ENCODE results near the gene CHD6.

The CHD6 gene

GRCh38 chr20:41507436-41507835 is 110.7 kb downstream of the CHD6 start:
- DNase-seq (ENCODE audit: low spot score): no peak

GRCh38 chr20:41506192-41506915 is 111.8 kb downstream of the CHD6 start:
- DNase-seq (ENCODE audit: low spot score): no peak

GRCh38 chr20:41505184-41505583 is 113.0 kb downstream of the CHD6 start:
- no peak for DNase-seq (ENCODE audit: low spot score)

GRCh38 chr20:41501376-41501775 is 116.8 kb downstream of the CHD6 start:
- DNase-seq (ENCODE audit: low spot score): no peak

GRCh38 chr20:41499961-41500725 is 118.0 kb downstream of the CHD6 start:
- DNase-seq (ENCODE audit: low spot score): no peak

- no peak for DNase-seq (ENCODE audit: low spot score)
These were observed 119.1 kb downstream of the CHD6 start for GRCh38 chr20:41499064-41499463.

- peak; percentile 12 for DNase-seq (ENCODE audit: low spot score)
These were observed 120.8 kb downstream of the CHD6 start for GRCh38 chr20:41497186-41497895.

- DNase-seq (ENCODE audit: low spot score): no peak
These were observed 123.7 kb downstream of the CHD6 start for GRCh38 chr20:41494451-41494850.

GRCh38 chr20:41483553-41483930 is 134.6 kb downstream of the CHD6 start:
- no peak for DNase-seq (ENCODE audit: low spot score)

- DNase-seq (ENCODE audit: low spot score): no peak
These were observed 135.3 kb downstream of the CHD6 start for GRCh38 chr20:41482647-41483552.

GRCh38 chr20:41480054-41480770 is 138.0 kb downstream of the CHD6 start:
- DNase-seq (ENCODE audit: low spot score): no peak

GRCh38 chr20:41479113-41479512 is 139.1 kb downstream of the CHD6 start:
- no peak for DNase-seq (ENCODE audit: low spot score)

GRCh38 chr20:41478026-41478425 is 140.2 kb downstream of the CHD6 start:
- no peak for DNase-seq (ENCODE audit: low spot score)

GRCh38 chr20:41476446-41476845 is 141.7 kb downstream of the CHD6 start:
- no peak for DNase-seq (ENCODE audit: low spot score)

GRCh38 chr20:41476013-41476441 is 142.2 kb downstream of the CHD6 start:
- DNase-seq (ENCODE audit: low spot score): no peak

GRCh38 chr20:41475503-41475902 is 142.7 kb downstream of the CHD6 start:
- DNase-seq (ENCODE audit: low spot score): no peak

- no peak for DNase-seq (ENCODE audit: low spot score)
These were observed 147.6 kb downstream of the CHD6 start for GRCh38 chr20:41470362-41471095.

- no peak for DNase-seq (ENCODE audit: low spot score)
These were observed 148.3 kb downstream of the CHD6 start for GRCh38 chr20:41469868-41470267.

GRCh38 chr20:41468994-41469600 is 149.1 kb downstream of the CHD6 start:
- DNase-seq (ENCODE audit: low spot score): no peak

- DNase-seq (ENCODE audit: low spot score): no peak
These were observed 150.5 kb downstream of the CHD6 start for GRCh38 chr20:41467690-41468089.
